ENCODE results near the gene TMEM204. TPM values are rescaled to one million over a fixed set of nuclear protein-coding genes. Genes with fewer than 3 reads are reported as not detected.

Gene TMEM204
- total RNA-seq, 4 donors from 2014 or later: 38.5 to 85.3 (median 66.0) TPM

DNA sequence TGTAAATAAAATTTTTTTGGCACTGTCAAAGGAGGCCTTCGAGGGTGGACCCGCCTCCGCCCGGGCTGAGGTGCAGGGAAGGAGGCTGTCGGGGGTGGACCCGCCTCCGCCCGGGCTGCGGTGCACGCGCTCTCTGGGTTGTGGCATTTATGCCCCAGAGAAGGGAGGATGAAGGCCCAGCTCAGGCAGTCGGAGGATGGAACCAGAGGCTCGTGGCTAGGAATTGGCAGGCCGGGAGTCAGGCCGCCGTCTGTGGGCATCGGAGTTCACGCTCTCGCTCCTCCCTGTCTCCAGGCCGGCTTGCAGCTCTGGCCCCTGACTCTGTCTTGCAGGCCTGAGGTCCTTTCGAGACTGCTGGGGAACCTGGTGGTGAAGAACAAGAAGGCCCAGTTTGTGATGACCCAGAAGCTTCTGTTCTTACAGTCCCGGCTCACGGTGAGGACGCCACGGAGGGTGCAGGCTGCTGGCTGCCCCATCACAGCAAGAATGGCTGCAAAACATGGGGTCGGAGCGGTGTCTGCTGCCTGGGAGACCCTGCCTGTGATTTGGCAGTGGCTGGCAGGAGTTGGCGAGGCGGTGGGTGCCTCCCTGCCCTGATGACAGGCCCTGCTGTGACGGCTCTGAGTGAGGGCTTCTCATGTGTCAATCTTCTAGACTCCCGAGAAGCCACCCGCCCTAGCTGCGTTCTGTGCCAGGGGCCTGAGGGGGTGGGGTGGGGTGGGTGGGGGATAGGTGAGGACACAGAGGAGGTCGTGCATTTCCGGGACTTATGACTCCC is 34.4 kb upstream of the TMEM204 start:
- TF ChIP-seq POLR2A (IDR thresholded peaks at IDR 0.05): no peak
- H3K27ac ChIP-seq: no peak overlapping the region
- intact Hi-C loops (cut with DNase I): no loop called here
- DNase-seq: no peak
- H3K4me1 ChIP-seq: peaks cover 6 to 11% of the 10 kb centered on the region in 2 donors
- H3K9me3 ChIP-seq: no peaks in the 10 kb centered on the region
- H3K4me3 ChIP-seq (replicated peaks in 1 of 3): no peak overlapping the region
- H3K27me3 ChIP-seq: no peaks in the 10 kb centered on the region
- 95 to 96% methylated on average over 29 to 35 of the region's 35 CpGs for WGBS, 2 donors
- peaks cover 39 to 52% of the 10 kb centered on the region in 2 donors for H3K36me3 ChIP-seq

- 93 to 97% methylated on average over 19 to 26 of the region's 36 CpGs for WGBS, 2 donors
- TF ChIP-seq CTCF (IDR thresholded peaks at IDR 0.05) (no peak), POLR2A (IDR thresholded peaks at IDR 0.05) (no peak)
- Histone ChIP-seq H3K36me3 (peaks cover 35 to 52% of the 10 kb centered on the region in 2 donors), H3K27ac (no peak overlapping the region), H3K9me3 (no peaks in the 10 kb centered on the region), H3K4me3 (replicated peaks in 1 of 3) (no peak overlapping the region), H3K27me3 (no peaks in the 10 kb centered on the region), H3K4me1 (peaks cover 0 to 3% of the 10 kb centered on the region in 2 donors)
- DNase-seq: no peak
- intact Hi-C loops (cut with DNase I): no loop called here
Measured at GRCh38 chr16:1499756-1500464, 33.6 kb upstream of the TMEM204 start.

DNA sequence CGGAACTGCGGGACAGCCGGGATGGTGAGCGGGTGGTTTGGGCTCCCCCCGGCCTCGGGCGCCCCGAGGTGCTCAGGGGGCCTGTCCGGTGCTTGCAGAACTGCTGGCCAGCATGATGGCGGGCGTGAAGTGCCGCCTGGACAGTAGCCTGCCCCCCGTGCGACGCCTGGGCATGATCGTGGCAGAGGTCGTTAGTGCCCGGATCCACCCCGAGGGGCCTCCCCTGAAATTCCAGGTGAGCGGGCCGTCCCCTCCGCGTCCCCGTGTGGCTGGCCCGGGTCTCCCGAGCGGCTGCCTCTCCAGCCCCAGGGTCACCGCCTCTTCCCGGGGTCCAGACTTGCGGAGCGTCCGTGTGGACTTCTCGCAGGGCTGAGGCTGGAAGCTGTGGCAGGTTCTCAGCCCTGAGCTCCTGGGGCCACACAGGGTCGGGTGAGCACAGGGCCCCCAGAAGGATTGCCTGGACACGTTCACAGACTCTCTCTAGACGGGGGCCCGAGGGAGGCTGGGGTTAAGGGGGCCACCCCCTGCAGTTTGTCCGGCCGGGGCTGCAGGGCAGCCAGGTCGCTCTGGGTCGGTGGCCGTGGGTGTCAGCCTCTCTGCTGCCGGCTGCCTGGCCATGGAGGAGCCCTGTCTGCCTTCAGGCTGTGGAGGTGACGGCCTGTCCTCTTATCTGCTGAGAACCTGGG is 32.9 kb upstream of the TMEM204 start:
- Histone ChIP-seq H3K27ac (no peak overlapping the region), H3K4me1 (no peaks in the 10 kb centered on the region), H3K4me3 (replicated peaks in 1 of 3) (no peak overlapping the region), H3K27me3 (no peaks in the 10 kb centered on the region), H3K9me3 (no peaks in the 10 kb centered on the region), H3K36me3 (peaks cover 33 to 45% of the 10 kb centered on the region in 2 donors)
- no peak for DNase-seq
- intact Hi-C loops (cut with DNase I): no loop called here
- 95 to 96% methylated on average over 19 to 23 of the region's 44 CpGs for WGBS, 2 donors
- TF ChIP-seq CTCF (IDR thresholded peaks at IDR 0.05) (no peak), POLR2A (IDR thresholded peaks at IDR 0.05) (no peak)

GRCh38 chr16:1501630-1502029 is 31.8 kb upstream of the TMEM204 start:
- H3K4me3 ChIP-seq (replicated peaks in 1 of 3): no peak overlapping the region
- no peaks in the 10 kb centered on the region for H3K9me3 ChIP-seq
- H3K27me3 ChIP-seq: no peaks in the 10 kb centered on the region
- H3K4me1 ChIP-seq: no peaks in the 10 kb centered on the region
- WGBS, 2 donors: 91 to 96% methylated on average over 7 to 18 of the region's 23 CpGs
- no peak overlapping the region for H3K27ac ChIP-seq
- intact Hi-C loops (cut with DNase I): no loop called here
- no peak for DNase-seq
- H3K36me3 ChIP-seq: peaks cover 33 to 43% of the 10 kb centered on the region in 2 donors
- TF ChIP-seq POLR2A (IDR thresholded peaks at IDR 0.05) (no peak), CTCF (IDR thresholded peaks at IDR 0.05) (no peak)

DNA sequence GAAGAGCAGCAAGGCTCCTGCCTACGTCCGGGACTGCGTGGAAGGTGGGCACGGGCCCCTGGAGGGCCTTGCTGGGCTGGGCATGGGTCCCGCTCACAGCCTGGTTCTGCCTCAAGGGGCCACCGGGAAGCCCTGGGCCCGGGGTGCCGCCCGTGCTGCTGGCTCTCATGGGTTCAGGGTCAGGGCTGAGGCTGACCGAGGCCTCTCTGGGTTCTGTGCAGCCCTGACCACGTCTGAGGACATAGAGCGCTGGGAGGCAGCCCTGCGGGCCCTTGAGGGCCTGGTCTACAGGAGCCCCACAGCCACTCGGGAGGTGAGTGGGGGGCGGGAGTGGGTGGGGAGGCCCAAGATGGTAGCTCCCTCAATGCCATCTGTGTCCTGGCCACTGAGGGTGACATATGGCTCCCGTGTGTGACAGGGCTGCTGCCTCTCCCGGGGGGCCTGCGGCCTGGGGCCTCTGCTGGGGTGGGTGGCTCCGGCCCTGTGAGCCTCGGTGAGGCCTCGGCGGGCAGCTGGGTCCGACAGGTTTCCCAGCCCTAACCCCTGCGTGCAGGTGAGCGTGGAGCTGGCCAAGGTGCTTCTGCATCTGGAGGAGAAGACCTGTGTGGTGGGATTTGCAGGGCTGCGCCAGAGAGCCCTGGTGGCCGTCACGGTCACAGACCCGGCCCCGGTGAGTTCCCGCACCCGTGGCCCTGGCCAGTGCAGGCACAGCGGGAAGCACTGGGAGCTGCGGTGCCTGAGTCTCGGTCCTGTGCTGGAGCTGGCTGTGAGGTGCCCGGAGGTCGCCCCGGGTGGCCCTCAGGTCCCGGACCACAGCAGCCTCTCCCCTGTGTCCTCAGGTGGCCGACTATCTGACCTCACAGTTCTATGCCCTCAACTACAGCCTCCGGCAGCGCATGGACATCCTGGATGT is 31.1 kb upstream of the TMEM204 start:
- no peaks in the 10 kb centered on the region for H3K27me3 ChIP-seq
- peaks cover 33 to 38% of the 10 kb centered on the region in 2 donors for H3K36me3 ChIP-seq
- H3K27ac ChIP-seq: no peak overlapping the region
- intact Hi-C loops (cut with DNase I): no loop called here
- no peaks in the 10 kb centered on the region for H3K9me3 ChIP-seq
- no peak for TF ChIP-seq CTCF (IDR thresholded peaks at IDR 0.05)
- no peak for TF ChIP-seq POLR2A (IDR thresholded peaks at IDR 0.05)
- H3K4me1 ChIP-seq: no peaks in the 10 kb centered on the region
- DNase-seq: no peak
- 95 to 98% methylated on average over 27 to 28 of the region's 42 CpGs for WGBS, 2 donors
- H3K4me3 ChIP-seq (replicated peaks in 1 of 3): no peak overlapping the region

Data from thyroid gland (tissue), 4 donors.